DOHH2 (cell line): ENCODE results near the gene MYOZ2.
A peak's percentile ranks its signal among the peaks of the same experiment; 100 is the strongest.

ENCODE experiments used
- H3F3A ChIP-seq: fragments of 200-600 bp; sonication (generic), shearing (Covaris generic); 2 replicates; pipeline ENCODE4 v1.6.0; 2016; ENCODE audit warnings: antibody characterized with exemption, mild to moderate bottlenecking; ENCODE audit not compliant: control insufficient read depth, insufficient read depth
- H3K27ac ChIP-seq: fragments of 200-600 bp; sonication (generic); 2 replicates; pipeline ENCODE4 v1.5.1; 2014; ENCODE audit warnings: low read depth, mild to moderate bottlenecking, low read length, moderate library complexity
- H3K27me3 ChIP-seq: fragments of 200-600 bp; sonication (generic); 2 replicates; pipeline ENCODE4 v1.6.1; 2014; ENCODE audit warnings: mild to moderate bottlenecking, low read length, mixed read lengths; ENCODE audit not compliant: control insufficient read depth
- H3K36me3 ChIP-seq: fragments of 200-600 bp; sonication (generic); 2 replicates; pipeline ENCODE4 v1.6.1; 2014; ENCODE audit warnings: mild to moderate bottlenecking, low read length, moderate library complexity, mixed read lengths; ENCODE audit not compliant: control insufficient read depth
- H3K4me1 ChIP-seq: fragments of 200-600 bp; sonication (generic); 2 replicates; pipeline ENCODE4 v1.6.1; 2014; ENCODE audit warnings: mild to moderate bottlenecking, low read length, mixed read lengths; ENCODE audit not compliant: control insufficient read depth
- H3K4me2 ChIP-seq: fragments of 200-600 bp; sonication (generic); 2 replicates; pipeline ENCODE4 v1.6.0; 2014; ENCODE audit warnings: mild to moderate bottlenecking, low read length, moderate library complexity
- H3K4me3 ChIP-seq: fragments of 200-600 bp; sonication (generic); 2 replicates; pipeline ENCODE4 v1.5.1; 2014; ENCODE audit warnings: mild to moderate bottlenecking, low read length, mixed read lengths
- H3K79me2 ChIP-seq: fragments of 200-600 bp; sonication (generic); 2 replicates; pipeline ENCODE4 v1.6.1; 2014; ENCODE audit warnings: mild to moderate bottlenecking, low read length, mixed read lengths; ENCODE audit not compliant: control insufficient read depth
- H3K9me2 ChIP-seq: fragments of 200-600 bp; sonication (generic); replicated peaks from 2 replicates; pipeline ENCODE4 v1.6.1; 2014; ENCODE audit warnings: mild to moderate bottlenecking, low read length, mixed read lengths; ENCODE audit not compliant: control insufficient read depth
- H3K9me3 ChIP-seq: fragments of 200-600 bp; sonication (generic); 2 replicates; pipeline ENCODE4 v1.6.1; 2014; ENCODE audit warnings: antibody characterized with exemption, low read length, mixed read lengths; ENCODE audit not compliant: control insufficient read depth, insufficient read depth
- H4K20me1 ChIP-seq: fragments of 200-600 bp; sonication (generic); 2 replicates; pipeline ENCODE4 v1.6.0; 2014; ENCODE audit warnings: low read depth, mild to moderate bottlenecking, antibody characterized with exemption, low read length, moderate library complexity; ENCODE audit not compliant: control insufficient read depth, insufficient read depth
- EZH2phosphoT487 ChIP-seq: fragments of 200-600 bp; sonication (generic); IDR thresholded peaks from 2 replicates; pipeline ENCODE4 v1.6.1; 2017; ENCODE audit warnings: borderline replicate concordance, mild to moderate bottlenecking, antibody characterized with exemption, low read length, moderate library complexity, mixed read lengths
- TF ChIP-seq, protein P1 (sequence below): fragments of 200-600 bp; sonication (generic); IDR thresholded peaks from one replicate; pipeline ENCODE4 v1.5.1; 2014; ENCODE audit warnings: antibody characterized with exemption, mild to moderate bottlenecking, low read depth, low read length; ENCODE audit not compliant: poor library complexity, severe bottlenecking

MYOZ2 gene

DNA sequence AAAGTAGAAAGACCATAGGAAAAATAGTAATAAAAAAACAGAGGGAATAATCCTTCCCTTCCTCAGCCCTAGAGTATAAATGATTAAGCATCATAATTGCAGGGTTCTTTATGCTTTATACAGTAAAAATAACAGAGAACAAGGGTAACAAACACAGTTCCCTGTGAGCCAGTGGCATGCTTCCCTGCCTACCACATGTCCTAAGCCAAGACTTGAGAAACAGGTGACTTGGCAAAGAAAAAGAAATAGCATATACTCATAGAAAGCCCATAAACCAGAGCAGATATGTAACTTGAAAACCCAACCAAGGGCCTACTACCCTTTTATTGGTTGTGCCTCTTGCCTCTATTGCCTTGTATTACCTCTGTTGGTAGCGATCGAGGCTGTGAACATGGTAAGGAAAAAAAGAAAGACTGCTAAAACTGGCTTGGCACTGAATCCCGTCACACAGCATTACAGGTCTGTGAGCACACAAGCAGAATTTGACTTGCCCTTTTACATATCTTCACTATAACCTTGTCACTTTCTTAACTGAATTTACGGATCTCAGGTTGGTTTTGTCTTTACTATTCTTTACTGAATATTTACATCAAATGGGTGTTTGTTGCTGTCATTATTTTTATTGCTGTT lies 30.9 kb upstream of the MYOZ2 start:
- Histone ChIP-seq H3K4me1 (peaks cover 26% of the 10 kb centered on the region), H4K20me1 (no peaks in the 10 kb centered on the region), H3K79me2 (no peaks in the 10 kb centered on the region), H3K4me2 (no peak overlapping the region), H3K4me3 (no peak overlapping the region), H3K9me2 (no peaks in the 10 kb centered on the region), H3K9me3 (no peaks in the 10 kb centered on the region; the same call in 1 of the 2 replicates), H3F3A (no peaks in the 10 kb centered on the region), H3K27ac (no peak overlapping the region), H3K27me3 (no peaks in the 10 kb centered on the region), H3K36me3 (no peaks in the 10 kb centered on the region)
- TF ChIP-seq, protein P1, sequence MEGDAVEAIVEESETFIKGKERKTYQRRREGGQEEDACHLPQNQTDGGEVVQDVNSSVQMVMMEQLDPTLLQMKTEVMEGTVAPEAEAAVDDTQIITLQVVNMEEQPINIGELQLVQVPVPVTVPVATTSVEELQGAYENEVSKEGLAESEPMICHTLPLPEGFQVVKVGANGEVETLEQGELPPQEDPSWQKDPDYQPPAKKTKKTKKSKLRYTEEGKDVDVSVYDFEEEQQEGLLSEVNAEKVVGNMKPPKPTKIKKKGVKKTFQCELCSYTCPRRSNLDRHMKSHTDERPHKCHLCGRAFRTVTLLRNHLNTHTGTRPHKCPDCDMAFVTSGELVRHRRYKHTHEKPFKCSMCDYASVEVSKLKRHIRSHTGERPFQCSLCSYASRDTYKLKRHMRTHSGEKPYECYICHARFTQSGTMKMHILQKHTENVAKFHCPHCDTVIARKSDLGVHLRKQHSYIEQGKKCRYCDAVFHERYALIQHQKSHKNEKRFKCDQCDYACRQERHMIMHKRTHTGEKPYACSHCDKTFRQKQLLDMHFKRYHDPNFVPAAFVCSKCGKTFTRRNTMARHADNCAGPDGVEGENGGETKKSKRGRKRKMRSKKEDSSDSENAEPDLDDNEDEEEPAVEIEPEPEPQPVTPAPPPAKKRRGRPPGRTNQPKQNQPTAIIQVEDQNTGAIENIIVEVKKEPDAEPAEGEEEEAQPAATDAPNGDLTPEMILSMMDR: no peak
- no peak for TF ChIP-seq EZH2phosphoT487

DNA sequence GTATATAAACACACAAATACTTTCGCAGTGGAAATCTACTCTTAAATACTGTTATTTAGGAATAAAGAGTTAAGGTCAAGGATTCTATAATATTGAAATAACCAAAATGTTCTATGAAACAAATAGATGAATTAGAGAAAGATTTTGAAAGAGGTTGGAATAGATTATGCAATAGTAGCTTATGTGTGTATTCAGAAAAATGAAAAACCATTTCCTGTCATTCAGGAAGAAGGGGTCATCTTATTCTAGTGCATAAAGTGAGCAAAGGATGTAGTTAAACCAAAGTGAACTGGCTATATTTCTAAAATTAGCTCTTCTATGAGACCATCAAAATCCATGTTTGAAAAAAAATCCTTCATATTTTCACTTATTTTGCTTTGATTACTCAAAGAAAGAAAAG lies 30.0 kb upstream of the MYOZ2 start:
- Histone ChIP-seq H3F3A (no peaks in the 10 kb centered on the region), H3K27ac (no peak overlapping the region), H3K4me1 (peaks cover 26% of the 10 kb centered on the region), H3K4me3 (no peak overlapping the region), H4K20me1 (no peaks in the 10 kb centered on the region), H3K36me3 (no peaks in the 10 kb centered on the region), H3K27me3 (no peaks in the 10 kb centered on the region), H3K9me2 (no peaks in the 10 kb centered on the region), H3K9me3 (no peaks in the 10 kb centered on the region; the same call in 1 of the 2 replicates), H3K4me2 (0 out of 2 replicates have a peak overlapping the region, but pooled peaks have one; percentile 17), H3K79me2 (no peaks in the 10 kb centered on the region)
- TF ChIP-seq, protein P1: no peak

GRCh38 chr4:119106036-119107000 lies 29.3 kb upstream of the MYOZ2 start:
- Histone ChIP-seq H4K20me1 (no peaks in the 10 kb centered on the region), H3K9me2 (no peaks in the 10 kb centered on the region), H3K4me3 (no peak overlapping the region), H3K27ac (no peak overlapping the region), H3K27me3 (no peaks in the 10 kb centered on the region), H3K79me2 (no peaks in the 10 kb centered on the region), H3K4me2 (0 out of 2 replicates have a peak overlapping the region, but pooled peaks have one; percentile 17), H3K9me3 (no peaks in the 10 kb centered on the region; the same call in 1 of the 2 replicates), H3K36me3 (no peaks in the 10 kb centered on the region), H3K4me1 (peaks cover 26% of the 10 kb centered on the region), H3F3A (no peaks in the 10 kb centered on the region)
- TF ChIP-seq EZH2phosphoT487: no peak
- TF ChIP-seq, protein P1: no peak
